Measurements from ENCODE around the gene AKR1C4. TPM values are rescaled to one million over a fixed set of nuclear protein-coding genes. Genes with fewer than 3 reads are reported as not detected.
"Not testable (repeated sequence)": the region's sequence is repeated elsewhere in the genome, so short reads cannot be mapped to it uniquely, and the experiment has no call there.

AKR1C4 gene
- total and polyA plus RNA-seq, 2 donors (not counting 1 experiment from before 2014, with no cell fraction given): not detected

- no peaks in the 10 kb centered on the region for H3K79me2 ChIP-seq (ENCODE audit: control insufficient read depth, insufficient read depth, low read length)
- TF ChIP-seq EZH2 (IDR thresholded peaks at IDR 0.05; ENCODE audit: low read length, missing control alignments): no peak
- no peak for TF ChIP-seq CTCF (conservative IDR thresholded peaks at IDR 0.05 in 1 of 2, IDR thresholded peaks at IDR 0.05 in 1 of 2; ENCODE audit: low read depth in 1 of 2, low read length in 2 of 2)
- no peaks in the 10 kb centered on the region for H3K27me3 ChIP-seq (ENCODE audit: control insufficient read depth, insufficient read depth, low read length)
- H4K20me1 ChIP-seq (ENCODE audit: control insufficient read depth, extremely low read depth, insufficient read depth, low read length): no peaks in the 10 kb centered on the region
- H2AFZ ChIP-seq (ENCODE audit: low read length): no peak overlapping the region
- no peaks in the 10 kb centered on the region for H3K36me3 ChIP-seq (ENCODE audit: control insufficient read depth, insufficient read depth, low read length)
- no peaks in the 10 kb centered on the region for H3K9me3 ChIP-seq (ENCODE audit: control insufficient read depth, insufficient read depth, low read depth, low read length)
- no peak overlapping the region for H3K9ac ChIP-seq (ENCODE audit: insufficient read depth, low read length)
- no peak overlapping the region for H3K4me2 ChIP-seq (ENCODE audit: extremely low read depth, insufficient read depth, low read length)
- no peak overlapping the region for H3K4me3 ChIP-seq (replicated peaks in 1 of 4; ENCODE audit: control extremely low read depth in 1 of 4, insufficient read depth in 1 of 4, low read depth in 3 of 4, low read length in 4 of 4)
- no peaks in the 10 kb centered on the region for H3K4me1 ChIP-seq (ENCODE audit: control insufficient read depth, extremely low read depth, insufficient read depth, low read length)
- no peak for DNase-seq (ENCODE audit: low read depth in 2 of 2)
- H3K27ac ChIP-seq (ENCODE audit: insufficient read depth, low read length): no peak overlapping the region
These were observed 33.1 kb upstream of the AKR1C4 start for GRCh38 chr10:5163487-5163886.

GRCh38 chr10:5165738-5166137 is 30.9 kb upstream of the AKR1C4 start:
- H3K4me2 ChIP-seq (ENCODE audit: extremely low read depth, insufficient read depth, low read length): no peak overlapping the region

GRCh38 chr10:5168897-5169420 is 27.7 kb upstream of the AKR1C4 start:
- no peak overlapping the region for H3K27ac ChIP-seq (ENCODE audit: insufficient read depth, low read length)
- no peaks in the 10 kb centered on the region for H3K9me3 ChIP-seq (ENCODE audit: control insufficient read depth, insufficient read depth, low read depth, low read length)
- no peak overlapping the region for H3K4me2 ChIP-seq (ENCODE audit: extremely low read depth, insufficient read depth, low read length)
- H2AFZ ChIP-seq (ENCODE audit: low read length): no peak overlapping the region
- no peak overlapping the region for H3K4me3 ChIP-seq (replicated peaks in 1 of 4; ENCODE audit: control extremely low read depth in 1 of 4, insufficient read depth in 1 of 4, low read depth in 3 of 4, low read length in 4 of 4)
- DNase-seq (ENCODE audit: low read depth in 2 of 2): no peak
- no peaks in the 10 kb centered on the region for H3K79me2 ChIP-seq (ENCODE audit: control insufficient read depth, insufficient read depth, low read length)
- TF ChIP-seq CTCF (conservative IDR thresholded peaks at IDR 0.05 in 1 of 2, IDR thresholded peaks at IDR 0.05 in 1 of 2; ENCODE audit: low read depth in 1 of 2, low read length in 2 of 2) (no peak), EZH2 (IDR thresholded peaks at IDR 0.05; ENCODE audit: low read length, missing control alignments) (no peak)
- H3K36me3 ChIP-seq (ENCODE audit: control insufficient read depth, insufficient read depth, low read length): no peaks in the 10 kb centered on the region
- H3K27me3 ChIP-seq (ENCODE audit: control insufficient read depth, insufficient read depth, low read length): no peaks in the 10 kb centered on the region
- H4K20me1 ChIP-seq (ENCODE audit: control insufficient read depth, extremely low read depth, insufficient read depth, low read length): no peaks in the 10 kb centered on the region
- H3K9ac ChIP-seq (ENCODE audit: insufficient read depth, low read length): no peak overlapping the region
- H3K4me1 ChIP-seq (ENCODE audit: control insufficient read depth, extremely low read depth, insufficient read depth, low read length): no peaks in the 10 kb centered on the region

More at GRCh38 chr10:5165738-5166137, 30.9 kb upstream of the AKR1C4 start:
- H3K27ac ChIP-seq (ENCODE audit: insufficient read depth, low read length): no peak overlapping the region
- no peaks in the 10 kb centered on the region for H3K27me3 ChIP-seq (ENCODE audit: control insufficient read depth, insufficient read depth, low read length)
- no peaks in the 10 kb centered on the region for H4K20me1 ChIP-seq (ENCODE audit: control insufficient read depth, extremely low read depth, insufficient read depth, low read length)
- TF ChIP-seq EZH2 (IDR thresholded peaks at IDR 0.05; ENCODE audit: low read length, missing control alignments): no peak
- TF ChIP-seq CTCF (conservative IDR thresholded peaks at IDR 0.05 in 1 of 2, IDR thresholded peaks at IDR 0.05 in 1 of 2; ENCODE audit: low read depth in 1 of 2, low read length in 2 of 2): no peak
- H3K79me2 ChIP-seq (ENCODE audit: control insufficient read depth, insufficient read depth, low read length): no peaks in the 10 kb centered on the region
- DNase-seq (ENCODE audit: low read depth in 2 of 2): peak; percentile 3 to 4
- no peaks in the 10 kb centered on the region for H3K4me1 ChIP-seq (ENCODE audit: control insufficient read depth, extremely low read depth, insufficient read depth, low read length)
- H3K9me3 ChIP-seq (ENCODE audit: control insufficient read depth, insufficient read depth, low read depth, low read length): no peaks in the 10 kb centered on the region
- no peak overlapping the region for H3K9ac ChIP-seq (ENCODE audit: insufficient read depth, low read length)
- H2AFZ ChIP-seq (ENCODE audit: low read length): no peak overlapping the region
- H3K36me3 ChIP-seq (ENCODE audit: control insufficient read depth, insufficient read depth, low read length): no peaks in the 10 kb centered on the region
- no peak overlapping the region for H3K4me3 ChIP-seq (replicated peaks in 1 of 4; ENCODE audit: control extremely low read depth in 1 of 4, insufficient read depth in 1 of 4, low read depth in 3 of 4, low read length in 4 of 4)

DNA sequence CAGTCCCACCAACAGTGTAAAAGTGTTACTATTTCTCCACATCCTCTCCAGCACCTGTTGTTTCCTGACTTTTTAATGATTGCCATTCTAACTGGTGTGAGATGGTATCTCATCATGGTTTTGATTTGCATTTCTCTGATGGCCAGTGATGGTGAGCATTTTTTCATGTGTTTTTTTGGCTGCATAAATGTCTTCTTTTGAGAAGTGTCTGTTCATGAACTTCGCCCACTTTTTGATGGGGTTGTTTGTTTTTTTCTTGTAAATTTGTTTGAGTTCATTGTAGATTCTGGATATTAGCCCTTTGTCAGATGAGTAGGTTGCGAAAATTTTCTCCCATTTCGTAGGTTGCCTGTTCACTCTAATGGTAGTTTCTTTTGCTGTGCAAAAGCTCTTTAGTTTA is 21.1 kb upstream of the AKR1C4 start:
- H3K27ac ChIP-seq (ENCODE audit: insufficient read depth, low read length); H2AFZ ChIP-seq (ENCODE audit: low read length); H3K9ac ChIP-seq (ENCODE audit: insufficient read depth, low read length); H3K4me1 ChIP-seq (ENCODE audit: control insufficient read depth, extremely low read depth, insufficient read depth, low read length); H3K9me3 ChIP-seq (ENCODE audit: control insufficient read depth, insufficient read depth, low read depth, low read length); H3K27me3 ChIP-seq (ENCODE audit: control insufficient read depth, insufficient read depth, low read length); H3K4me3 ChIP-seq (replicated peaks in 1 of 4; ENCODE audit: control extremely low read depth in 1 of 4, insufficient read depth in 1 of 4, low read depth in 3 of 4, low read length in 4 of 4); H3K79me2 ChIP-seq (ENCODE audit: control insufficient read depth, insufficient read depth, low read length); H3K36me3 ChIP-seq (ENCODE audit: control insufficient read depth, insufficient read depth, low read length); H4K20me1 ChIP-seq (ENCODE audit: control insufficient read depth, extremely low read depth, insufficient read depth, low read length); DNase-seq (ENCODE audit: low read depth in 2 of 2); H3K4me2 ChIP-seq (ENCODE audit: extremely low read depth, insufficient read depth, low read length): not testable (repeated sequence)

GRCh38 chr10:5180503-5180902 is 16.1 kb upstream of the AKR1C4 start:
- DNase-seq (ENCODE audit: low read depth in 2 of 2); H3K9ac ChIP-seq (ENCODE audit: insufficient read depth, low read length); H3K4me1 ChIP-seq (ENCODE audit: control insufficient read depth, extremely low read depth, insufficient read depth, low read length); H4K20me1 ChIP-seq (ENCODE audit: control insufficient read depth, extremely low read depth, insufficient read depth, low read length); H3K36me3 ChIP-seq (ENCODE audit: control insufficient read depth, insufficient read depth, low read length); H3K79me2 ChIP-seq (ENCODE audit: control insufficient read depth, insufficient read depth, low read length); H2AFZ ChIP-seq (ENCODE audit: low read length); H3K9me3 ChIP-seq (ENCODE audit: control insufficient read depth, insufficient read depth, low read depth, low read length); H3K4me3 ChIP-seq (replicated peaks in 1 of 4; ENCODE audit: control extremely low read depth in 1 of 4, insufficient read depth in 1 of 4, low read depth in 3 of 4, low read length in 4 of 4); H3K27me3 ChIP-seq (ENCODE audit: control insufficient read depth, insufficient read depth, low read length); H3K27ac ChIP-seq (ENCODE audit: insufficient read depth, low read length); H3K4me2 ChIP-seq (ENCODE audit: extremely low read depth, insufficient read depth, low read length): not testable (repeated sequence)
